ENCODE data around the gene LAMA4. TPM values are rescaled to one million over a fixed set of nuclear protein-coding genes. Genes with fewer than 3 reads are reported as not detected.

The LAMA4 gene
- total and polyA plus RNA-seq, 8 donors: 9.7 to 324 (median 43.9) TPM

GRCh38 chr6:112086744-112087135, 167.6 kb downstream of the LAMA4 start:
- H3K4me3 ChIP-seq: peak overlapping the region; percentile 76 to 91 (median 84)
- peaks cover 0 to 28% (median 17%) of the 10 kb centered on the region in 4 donors for H3K36me3 ChIP-seq
- no peak for TF ChIP-seq EP300 (IDR thresholded peaks at IDR 0.05)
- no peak for TF ChIP-seq POLR2A (IDR thresholded peaks at IDR 0.05)
- TF ChIP-seq CTCF (IDR thresholded peaks at IDR 0.05): peak in 2 of 7 experiments; percentile 16 to 21
- TF ChIP-seq POLR2AphosphoS5 (IDR thresholded peaks at IDR 0.05): no peak
- H3K27ac ChIP-seq: peak overlapping the region; percentile 83 to 93 (median 86)
- intact Hi-C loops (cut with DNase I; ENCODE audit: low total_unique reads): no loop called here
- DNase-seq: peak in 1 of 2 donors; percentile 58
- H3K4me1 ChIP-seq: peaks cover 0 to 37% (median 19%) of the 10 kb centered on the region in 4 donors
- H3K27me3 ChIP-seq: no peaks in the 10 kb centered on the region
- WGBS, 5 donors: 0 to 1% (median 0%) methylated on average over 8 of the region's 8 CpGs
- no peaks in the 10 kb centered on the region for H3K9me3 ChIP-seq

GRCh38 chr6:112085286-112086065, 168.9 kb downstream of the LAMA4 start:
- Histone ChIP-seq H3K27ac (no peak overlapping the region), H3K9me3 (no peaks in the 10 kb centered on the region), H3K27me3 (no peaks in the 10 kb centered on the region), H3K4me1 (peaks cover 0 to 34% (median 17%) of the 10 kb centered on the region in 4 donors), H3K36me3 (peaks cover 4 to 34% (median 24%) of the 10 kb centered on the region in 4 donors), H3K4me3 (no peak overlapping the region)
- TF ChIP-seq CTCF (IDR thresholded peaks at IDR 0.05) (no peak), POLR2AphosphoS5 (IDR thresholded peaks at IDR 0.05) (no peak), EP300 (IDR thresholded peaks at IDR 0.05) (no peak), POLR2A (IDR thresholded peaks at IDR 0.05) (no peak)
- no peak for DNase-seq
- WGBS, 5 donors: 65 to 74% (median 65%) methylated on average over 8 of the region's 8 CpGs
- intact Hi-C loops (cut with DNase I; ENCODE audit: low total_unique reads): no loop called here

GRCh38 chr6:112081569-112081968, 172.8 kb downstream of the LAMA4 start:
- intact Hi-C loops (cut with DNase I; ENCODE audit: low total_unique reads): no loop called here
- no peak overlapping the region for H3K27ac ChIP-seq
- WGBS, 5 donors: 88 to 95% (median 93%) methylated on average over 4 of the region's 4 CpGs

GRCh38 chr6:112066606-112067005, 187.8 kb downstream of the LAMA4 start:
- H3K36me3 ChIP-seq: peaks cover 0 to 27% (median 23%) of the 10 kb centered on the region in 4 donors
- TF ChIP-seq CTCF (IDR thresholded peaks at IDR 0.05): no peak
- TF ChIP-seq EP300 (IDR thresholded peaks at IDR 0.05): no peak
- no peak for TF ChIP-seq POLR2A (IDR thresholded peaks at IDR 0.05)
- TF ChIP-seq POLR2AphosphoS5 (IDR thresholded peaks at IDR 0.05): no peak
- H3K27ac ChIP-seq: no peak overlapping the region
- H3K4me3 ChIP-seq: no peak overlapping the region
- 42 to 60% (median 51%) methylated on average over 3 of the region's 3 CpGs for WGBS, 5 donors
- H3K27me3 ChIP-seq: no peaks in the 10 kb centered on the region
- DNase-seq: no peak
- H3K9me3 ChIP-seq: no peaks in the 10 kb centered on the region
- intact Hi-C loops (cut with DNase I; ENCODE audit: low total_unique reads): no loop called here
- H3K4me1 ChIP-seq: no peaks in the 10 kb centered on the region

More at GRCh38 chr6:112081569-112081968, 172.8 kb downstream of the LAMA4 start:
- H3K36me3 ChIP-seq: peaks cover 8 to 72% (median 62%) of the 10 kb centered on the region in 4 donors
- no peak overlapping the region for H3K4me3 ChIP-seq
- no peaks in the 10 kb centered on the region for H3K9me3 ChIP-seq
- TF ChIP-seq POLR2A (IDR thresholded peaks at IDR 0.05) (no peak), CTCF (IDR thresholded peaks at IDR 0.05) (no peak), POLR2AphosphoS5 (IDR thresholded peaks at IDR 0.05) (no peak), EP300 (IDR thresholded peaks at IDR 0.05) (no peak)
- no peak for DNase-seq
- peaks cover 0 to 23% (median 11%) of the 10 kb centered on the region in 4 donors for H3K4me1 ChIP-seq
- H3K27me3 ChIP-seq: no peaks in the 10 kb centered on the region
